Activated T-cell treated with anti-CD3 and anti-CD28 coated beads for 48 hours (primary cell): ENCODE measurements around the gene CPD.

ENCODE experiments used
- DNase-seq: peaks from one replicate; pipeline ENCODE4 v3.0.0-alpha.2; 2020; ENCODE audit warnings: low read depth

The CPD gene

DNA sequence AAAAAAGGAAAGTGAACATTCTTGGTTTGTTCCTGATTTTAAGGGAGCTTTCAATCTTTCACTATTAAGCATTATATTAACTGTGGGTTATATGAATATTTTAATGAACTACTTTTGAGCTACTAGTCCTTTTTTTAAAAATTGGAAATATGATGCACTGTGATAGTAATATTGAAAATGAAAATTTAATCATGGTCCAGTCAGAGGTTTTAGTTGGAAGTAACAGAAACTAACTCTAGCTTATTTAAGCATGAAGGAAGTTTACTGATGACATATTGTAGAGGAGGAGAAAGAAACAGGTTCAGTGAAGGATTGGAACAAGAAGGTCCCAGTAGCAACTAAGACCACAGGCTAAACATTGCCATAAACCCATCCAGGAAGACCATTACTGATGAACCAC, 24.0 kb upstream of the CPD start:
- no peak for DNase-seq

DNA sequence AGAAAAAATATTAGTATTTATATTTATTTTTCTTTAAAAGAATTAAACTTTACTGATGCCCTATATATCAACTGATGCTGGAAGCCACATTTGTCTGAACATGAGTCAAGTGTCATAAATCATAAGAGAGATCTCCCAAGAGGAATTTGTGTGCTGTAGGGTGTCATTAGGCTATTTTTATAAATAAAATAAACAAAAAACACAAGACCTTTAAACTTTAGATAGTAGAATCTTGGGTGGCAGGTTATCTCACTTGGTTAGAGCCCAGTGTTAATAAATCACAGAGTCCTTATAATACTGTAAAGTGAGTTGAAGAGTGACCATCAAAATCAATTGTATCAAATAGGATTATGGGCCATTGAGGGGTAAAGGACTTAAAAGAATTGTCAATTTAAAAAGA, 21.3 kb upstream of the CPD start:
- no peak for DNase-seq

DNA sequence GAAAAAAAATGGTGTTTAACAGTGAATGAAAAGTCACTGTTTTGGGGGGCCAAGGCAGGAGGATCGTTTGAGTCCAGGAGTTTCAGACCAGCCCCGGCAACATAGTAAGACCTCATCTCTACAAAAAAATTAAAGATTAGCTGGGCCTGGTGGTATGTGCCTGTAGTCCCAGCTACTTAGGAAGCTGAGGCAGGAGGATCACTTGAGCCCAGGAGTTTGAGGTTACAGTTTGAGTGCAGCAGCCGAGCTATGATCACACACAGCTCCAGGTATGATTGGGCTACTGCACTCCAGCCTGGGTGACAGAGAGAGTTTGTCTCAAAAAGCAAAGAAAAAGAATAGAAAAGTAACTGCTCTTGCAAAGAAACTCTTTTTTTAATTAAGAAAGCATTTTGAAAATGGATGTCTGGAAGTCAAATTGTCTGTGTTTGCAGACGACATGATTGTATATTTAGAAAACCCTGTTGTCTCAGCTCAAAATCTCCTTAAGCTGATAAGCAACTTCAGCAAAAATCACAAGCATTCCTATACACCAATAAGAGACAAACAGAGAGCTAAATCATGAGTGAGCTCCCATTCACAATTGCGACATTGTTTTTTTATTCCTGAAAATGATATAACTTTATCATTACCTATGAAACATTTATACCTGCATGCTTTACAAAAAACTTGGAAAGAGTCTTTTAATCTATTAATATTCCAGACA, 20.5 kb upstream of the CPD start:
- DNase-seq = no peak

DNA sequence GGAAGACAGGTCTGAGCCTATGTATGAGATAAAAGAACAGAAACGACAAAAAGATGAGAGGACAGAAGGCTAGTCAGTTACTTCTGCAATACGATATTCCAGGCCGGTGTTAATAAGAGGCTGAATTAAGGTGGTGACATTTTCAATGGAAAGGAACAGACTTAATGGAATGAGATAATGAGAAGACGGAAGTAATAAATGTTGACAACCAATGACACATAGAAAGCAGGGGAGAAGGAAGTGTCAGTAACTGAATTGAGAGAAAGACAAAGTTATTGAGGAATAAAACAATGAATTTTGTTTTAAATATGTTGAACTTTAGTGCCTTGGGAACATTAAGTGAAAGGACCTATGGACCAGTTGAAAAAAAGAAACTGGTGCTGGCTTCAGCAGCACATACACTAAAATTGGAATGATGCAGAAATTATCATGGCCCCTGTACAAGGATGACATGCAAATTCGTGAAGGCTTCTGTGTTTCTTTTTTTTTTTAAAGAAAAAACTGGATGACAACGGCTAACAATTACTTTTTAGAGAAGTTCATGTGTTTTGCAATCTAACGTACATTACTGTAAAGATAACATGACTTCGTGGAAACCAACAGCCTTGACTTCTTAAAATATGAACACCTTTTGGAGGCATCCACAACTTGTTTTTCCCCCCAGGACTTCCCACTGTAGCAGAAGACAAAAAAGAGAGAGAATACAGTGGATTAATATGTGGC, 18.5 kb upstream of the CPD start:
- DNase-seq = no peak

DNA sequence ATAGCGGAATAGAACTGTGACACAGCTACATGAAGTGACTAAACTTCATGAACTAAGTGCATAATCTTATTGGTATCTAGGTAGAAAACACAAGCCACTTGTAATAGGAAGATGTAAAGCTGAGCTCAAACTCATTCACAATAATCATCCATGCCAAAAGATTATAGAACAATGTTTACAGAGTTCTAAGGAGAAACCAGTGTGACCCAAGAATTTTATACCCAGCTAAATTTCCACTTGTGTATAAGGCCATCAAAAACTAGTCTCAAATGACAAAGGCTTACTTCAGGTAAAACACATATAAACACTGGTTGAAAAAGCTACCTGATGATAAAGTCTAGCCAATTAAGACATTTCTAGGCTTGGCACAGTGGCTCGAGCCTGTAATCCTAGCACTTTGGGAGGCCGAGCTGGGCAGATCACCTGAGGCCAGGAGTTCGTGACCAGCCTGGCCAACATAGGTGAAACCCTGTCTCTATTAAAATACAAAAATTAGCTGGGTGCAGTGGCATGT, 16.9 kb upstream of the CPD start:
- no peak for DNase-seq

DNA sequence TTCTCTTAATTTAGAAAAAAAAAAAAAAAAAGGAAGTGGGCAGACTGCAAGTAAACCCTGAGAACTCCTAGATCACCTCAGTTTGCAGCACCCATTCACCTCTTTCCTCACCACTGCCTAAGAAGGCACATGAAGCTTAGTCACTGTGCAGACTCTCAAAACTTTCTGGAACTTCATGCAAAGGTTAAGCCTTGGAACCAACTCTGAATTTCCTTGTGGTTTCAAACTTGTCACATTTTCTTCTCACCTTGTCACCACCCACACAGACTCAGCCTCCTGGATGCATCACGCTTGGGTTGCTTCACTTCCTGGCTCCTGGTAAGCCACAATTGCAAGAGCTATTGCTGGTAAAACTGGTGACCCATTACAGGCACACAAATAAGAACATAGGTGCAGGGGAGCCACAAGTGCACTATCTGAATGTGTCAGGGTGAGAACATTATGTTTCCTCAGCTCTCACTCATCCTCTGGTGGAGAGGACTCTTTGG, 15.0 kb upstream of the CPD start:
- peak; percentile 74 for DNase-seq

DNA sequence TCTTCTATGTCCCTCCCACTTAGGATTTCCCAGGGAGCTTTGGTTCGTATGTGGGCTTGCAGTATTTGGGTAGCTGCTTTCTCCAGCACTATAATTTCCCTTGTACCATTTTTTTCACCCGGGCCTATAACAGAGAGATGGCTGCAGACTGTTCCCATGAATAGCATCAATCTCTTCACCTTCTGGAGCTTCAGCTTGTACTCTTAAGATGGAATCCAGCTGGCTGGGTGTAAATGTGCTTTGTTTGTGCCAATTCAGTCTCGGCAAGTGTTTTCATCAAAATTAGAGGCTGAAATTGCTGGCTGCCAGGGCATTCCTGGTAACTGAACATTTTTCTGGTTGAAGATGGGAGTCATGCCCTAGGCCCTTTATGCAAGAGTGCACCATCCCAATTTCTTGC, 12.2 kb upstream of the CPD start:
- no peak for DNase-seq

DNA sequence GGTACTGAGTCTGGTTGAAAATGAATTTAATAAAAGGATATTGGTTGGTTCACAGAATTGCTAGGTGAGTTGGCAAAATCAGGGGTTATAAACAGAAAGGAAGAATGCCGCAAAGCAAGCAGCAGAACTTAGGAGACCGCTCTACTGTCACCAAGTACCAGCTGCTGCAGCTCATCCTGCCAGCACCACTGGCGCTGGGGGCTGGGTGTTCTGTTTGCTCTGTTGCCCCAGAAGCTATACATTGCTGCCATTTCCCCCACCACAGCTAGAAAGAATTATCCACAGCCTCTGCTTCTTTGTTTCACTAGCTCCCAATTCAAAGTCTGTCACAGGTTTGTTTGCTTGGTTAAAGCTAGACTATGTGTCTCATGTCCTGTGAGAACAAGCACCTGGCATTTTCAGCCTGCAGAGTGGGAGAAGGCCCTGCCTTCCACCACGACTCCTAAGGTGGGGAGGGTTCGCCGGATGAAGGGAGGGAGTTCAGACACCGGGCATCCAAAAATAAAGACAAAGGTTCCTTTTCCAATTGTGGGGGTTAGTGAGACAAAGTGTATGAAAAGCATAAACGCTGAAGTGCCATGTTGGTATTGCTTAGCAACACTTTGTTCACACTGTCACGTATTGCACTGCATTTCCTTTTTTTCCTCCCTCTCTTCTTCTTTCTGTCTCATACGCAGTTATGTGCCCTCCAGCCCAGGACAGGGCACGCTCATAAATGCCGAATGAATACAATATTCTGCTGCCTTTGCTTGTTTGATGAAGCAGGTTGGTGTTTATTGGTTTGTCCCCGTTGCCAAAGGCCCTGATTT, 9.6 kb upstream of the CPD start:
- no peak for DNase-seq

DNA sequence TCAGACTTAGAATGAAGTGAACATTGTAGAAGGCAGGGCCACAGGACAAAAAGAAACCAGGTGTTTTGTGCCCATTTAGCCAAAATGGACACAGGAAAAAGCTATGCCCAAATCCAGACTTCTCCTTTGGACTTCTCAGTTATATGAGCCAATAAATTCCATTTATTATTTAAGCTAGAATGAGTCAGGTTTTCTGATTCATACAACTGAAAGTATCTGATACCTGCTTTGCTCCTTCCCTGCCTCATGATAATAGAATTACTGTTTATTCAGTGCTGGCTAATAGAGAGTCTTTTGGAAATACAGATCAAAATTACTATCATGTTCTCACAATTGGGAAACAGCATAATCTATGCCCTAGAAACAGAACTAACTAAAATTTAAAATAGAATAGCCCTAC, 8.7 kb upstream of the CPD start:
- no peak for DNase-seq

DNA sequence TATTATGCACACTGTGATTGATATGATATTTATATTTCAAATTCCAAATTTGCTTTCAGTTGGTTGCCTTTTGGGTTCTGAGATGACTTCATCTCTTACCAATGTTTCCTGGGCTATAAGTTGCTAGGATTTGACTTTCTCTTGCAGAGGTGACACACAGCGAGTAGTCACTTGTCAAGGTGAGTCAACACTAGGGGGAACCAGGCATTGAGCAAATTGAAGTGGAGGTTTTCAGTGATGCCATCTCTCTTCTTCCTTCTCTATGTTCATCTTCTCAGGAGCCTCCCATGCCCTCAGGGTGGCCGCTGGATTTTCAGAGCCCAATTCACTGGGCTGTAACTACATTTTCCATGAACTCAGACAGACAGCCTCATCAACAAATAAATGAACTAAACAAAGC, 6.0 kb upstream of the CPD start:
- no peak for DNase-seq

DNA sequence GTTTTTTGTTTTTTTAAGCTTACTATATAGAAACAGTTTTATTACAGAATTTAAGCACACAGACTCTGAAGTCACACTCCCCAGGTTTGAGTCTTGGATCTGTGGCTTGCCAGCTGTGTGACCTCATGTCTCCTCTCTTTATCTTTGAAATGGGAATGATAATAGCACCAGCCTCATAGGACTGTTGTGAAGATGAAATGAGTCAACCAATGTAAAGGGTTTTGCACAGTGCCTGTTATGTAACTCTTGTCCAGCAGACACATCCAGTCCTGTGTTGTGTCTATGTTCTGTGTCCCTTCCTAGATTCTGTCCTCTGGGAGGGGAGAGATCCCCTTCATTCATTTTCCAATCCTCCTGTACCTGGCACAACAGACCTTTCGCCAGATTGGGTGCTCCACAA, 3.1 kb upstream of the CPD start:
- DNase-seq = no peak

DNA sequence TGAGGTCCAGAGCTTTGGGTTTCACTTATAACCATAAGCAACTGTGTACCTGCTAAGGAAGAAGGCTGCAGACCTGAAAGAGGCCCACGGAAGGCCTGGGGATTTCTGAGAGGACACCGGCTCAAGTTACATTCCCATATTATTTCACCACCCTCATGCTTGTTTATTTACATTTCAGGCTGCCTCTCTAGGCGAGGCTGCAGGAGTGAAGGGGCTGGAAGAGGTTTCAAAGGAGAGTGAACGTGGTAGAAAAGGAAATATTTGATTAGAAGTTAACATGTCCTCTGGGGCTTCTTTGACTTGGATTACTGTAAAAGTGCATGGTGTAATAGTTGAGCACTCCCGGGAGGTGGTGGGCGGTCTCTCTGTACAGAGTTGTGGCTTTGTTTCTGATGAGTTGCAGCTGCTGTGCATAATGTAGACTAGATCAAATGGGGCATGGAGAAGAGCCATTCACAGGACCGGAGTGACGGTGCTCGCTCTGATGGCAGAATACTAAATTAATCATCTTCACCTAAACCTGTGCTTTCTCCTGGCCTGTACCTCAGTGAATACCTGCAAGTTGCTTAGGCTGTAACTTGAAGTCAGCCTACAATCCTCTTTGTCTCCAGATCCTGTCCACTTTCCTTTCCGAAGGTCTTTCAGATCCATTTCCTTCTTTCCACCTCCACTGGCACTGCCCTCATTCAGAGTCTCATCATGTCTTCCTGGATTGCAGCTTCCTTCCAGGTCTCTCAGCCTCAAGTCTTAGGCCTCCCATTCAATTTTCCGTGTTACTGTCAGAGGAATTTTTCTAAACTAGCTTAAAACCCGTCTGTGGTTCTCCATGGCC, 1.9 kb upstream of the CPD start:
- DNase-seq = peak; percentile 57

DNA sequence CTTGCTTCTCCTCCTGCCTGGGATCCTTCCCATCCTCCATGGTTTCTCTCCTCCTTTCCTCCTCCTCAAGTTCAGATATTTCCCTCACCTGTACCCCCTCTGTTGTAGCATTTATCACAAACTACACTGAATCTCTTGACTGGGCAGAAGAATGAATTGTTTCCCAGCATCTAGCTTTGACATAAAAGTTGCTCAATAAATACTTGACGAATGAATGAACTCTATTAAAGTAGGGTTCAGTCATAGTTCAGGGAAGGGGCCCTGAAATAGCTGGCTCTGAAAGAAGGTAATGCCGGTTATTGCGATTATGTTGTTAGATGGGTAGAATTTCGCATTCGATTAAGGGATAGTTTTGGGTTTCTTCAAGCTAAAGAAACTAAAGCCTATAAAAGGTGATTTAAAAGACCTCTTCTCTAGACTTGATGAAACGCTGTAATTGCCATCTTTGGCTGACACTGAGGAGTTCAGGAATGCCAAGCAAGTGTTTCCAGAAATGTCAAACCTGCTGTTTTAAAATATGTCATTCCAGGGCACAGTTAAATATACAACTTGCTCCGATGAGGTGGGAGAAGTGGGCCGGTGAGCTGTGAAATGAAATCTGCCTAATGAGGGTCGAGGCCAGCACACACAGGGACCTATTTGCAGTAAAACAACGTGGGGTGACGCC, 1.0 kb upstream of the CPD start:
- DNase-seq = no peak

DNA sequence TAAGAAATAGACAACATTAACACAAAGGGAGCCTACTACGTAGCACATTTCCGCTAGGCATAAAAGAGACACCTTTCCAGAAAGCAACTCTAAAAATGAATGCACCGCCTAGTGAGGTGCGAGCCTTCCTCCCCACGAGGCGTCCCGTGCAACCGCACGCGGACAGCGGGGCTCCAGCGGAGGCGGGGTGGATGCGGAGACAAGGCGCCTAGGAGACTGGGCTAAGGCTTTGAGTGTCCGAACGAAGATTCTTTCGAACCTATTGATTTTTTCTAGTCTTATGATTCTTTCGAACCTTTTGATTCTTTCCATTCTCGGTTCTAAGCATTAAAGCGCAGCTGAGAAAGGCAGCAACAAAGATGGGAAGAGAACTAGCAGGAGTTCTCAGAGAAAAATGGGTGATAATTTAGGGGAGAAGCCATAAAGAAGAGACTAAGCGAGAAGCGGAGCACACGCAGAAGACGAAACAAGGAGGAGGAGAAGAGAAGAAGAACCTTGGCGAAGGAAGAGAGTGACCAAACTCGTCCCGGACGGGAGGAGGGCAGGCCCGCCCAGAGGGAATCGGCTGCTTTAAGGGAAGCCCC, 394 bp upstream of the CPD start:
- DNase-seq = peak; percentile 46

DNA sequence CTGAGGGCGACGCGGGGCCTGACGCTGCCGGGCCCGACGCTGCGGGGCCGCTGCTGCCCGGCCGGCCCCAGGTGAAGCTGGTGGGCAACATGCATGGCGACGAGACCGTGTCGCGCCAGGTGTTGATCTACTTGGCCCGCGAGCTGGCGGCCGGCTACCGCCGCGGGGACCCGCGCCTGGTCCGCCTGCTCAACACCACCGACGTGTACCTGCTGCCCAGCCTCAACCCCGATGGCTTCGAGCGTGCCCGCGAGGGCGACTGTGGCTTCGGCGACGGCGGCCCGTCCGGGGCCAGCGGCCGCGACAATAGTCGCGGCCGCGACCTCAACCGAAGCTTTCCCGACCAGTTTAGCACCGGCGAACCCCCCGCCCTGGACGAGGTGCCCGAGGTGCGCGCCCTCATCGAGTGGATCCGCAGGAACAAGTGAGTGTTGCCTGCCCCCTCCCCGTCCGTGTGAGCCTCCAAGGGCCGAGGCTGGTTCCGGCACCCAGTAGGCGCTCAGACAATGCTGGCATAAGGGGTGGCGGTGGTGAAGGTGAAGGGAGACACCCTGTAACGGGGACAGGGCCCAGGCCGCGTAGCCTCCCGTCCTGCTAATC, 676 bp downstream of the CPD start:
- DNase-seq = peak; percentile 27

DNA sequence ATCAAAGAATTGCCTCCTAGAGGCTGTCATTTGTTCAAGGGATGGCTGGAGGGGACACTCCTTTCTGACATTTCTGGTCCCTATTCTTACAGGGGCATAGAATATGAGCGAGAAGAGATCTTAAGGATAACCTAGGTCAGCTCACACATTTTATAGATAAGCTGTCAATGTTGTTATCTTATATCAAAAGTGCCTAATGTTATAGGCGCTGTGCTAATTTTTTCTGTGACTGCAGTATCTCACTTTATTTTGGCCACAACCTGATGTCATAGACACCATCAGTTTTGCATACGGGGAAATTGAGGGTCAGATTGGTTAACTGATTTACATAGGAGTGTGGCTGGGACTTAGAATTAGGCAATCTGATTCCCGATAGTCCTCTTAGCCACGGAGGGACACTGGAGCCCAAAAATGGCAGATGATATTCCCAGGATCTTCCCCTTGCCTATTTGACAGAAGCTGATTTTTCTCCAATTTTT, 1.2 kb downstream of the CPD start:
- no peak for DNase-seq

DNA sequence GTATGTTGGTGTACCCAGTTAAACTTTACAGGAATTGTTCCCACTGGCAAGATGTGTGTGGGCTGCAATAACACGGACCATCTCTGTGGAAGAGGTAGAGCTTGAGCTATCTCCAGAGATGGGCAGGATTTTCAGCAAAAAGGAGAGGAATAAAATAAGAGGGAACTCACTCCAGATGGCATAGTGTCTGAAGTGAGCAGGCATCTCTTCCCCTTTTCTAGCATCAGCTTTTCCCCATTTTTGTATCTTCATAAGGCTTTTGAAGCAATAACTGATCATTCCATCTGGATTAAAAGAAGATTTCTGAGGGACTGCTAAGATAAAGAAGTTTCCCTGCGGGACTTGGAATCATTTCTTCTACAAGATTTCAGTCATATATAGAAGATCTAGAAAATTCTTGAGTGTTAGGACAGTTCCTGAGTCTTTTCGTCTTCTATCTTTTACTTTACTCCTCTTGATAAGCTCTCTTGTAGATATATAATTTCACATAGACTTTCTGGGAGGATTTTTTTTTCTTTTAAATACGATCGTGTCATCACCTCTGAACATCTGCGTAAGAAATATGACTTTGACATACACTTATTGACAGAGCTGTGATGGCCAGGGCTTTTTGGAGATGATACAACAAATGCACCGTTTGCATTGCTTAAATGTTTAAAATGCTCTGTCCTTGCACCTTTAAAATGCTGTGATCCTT, 2.1 kb downstream of the CPD start:
- DNase-seq = no peak

DNA sequence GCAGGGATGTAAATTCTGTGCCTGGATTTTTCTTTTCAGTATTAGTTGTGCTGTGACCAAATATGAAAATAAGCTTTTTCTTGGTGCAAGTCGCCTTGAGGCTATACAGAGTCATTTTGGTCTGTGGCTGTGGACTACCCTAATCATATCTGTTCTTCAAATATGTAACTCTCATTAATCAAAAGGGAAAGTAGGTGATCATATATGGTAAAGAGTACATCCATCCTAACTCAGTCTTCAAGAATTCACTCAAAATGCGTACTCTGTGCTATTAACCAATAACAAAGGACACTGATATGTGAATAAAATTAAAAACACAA, 2.6 kb downstream of the CPD start:
- no peak for DNase-seq

DNA sequence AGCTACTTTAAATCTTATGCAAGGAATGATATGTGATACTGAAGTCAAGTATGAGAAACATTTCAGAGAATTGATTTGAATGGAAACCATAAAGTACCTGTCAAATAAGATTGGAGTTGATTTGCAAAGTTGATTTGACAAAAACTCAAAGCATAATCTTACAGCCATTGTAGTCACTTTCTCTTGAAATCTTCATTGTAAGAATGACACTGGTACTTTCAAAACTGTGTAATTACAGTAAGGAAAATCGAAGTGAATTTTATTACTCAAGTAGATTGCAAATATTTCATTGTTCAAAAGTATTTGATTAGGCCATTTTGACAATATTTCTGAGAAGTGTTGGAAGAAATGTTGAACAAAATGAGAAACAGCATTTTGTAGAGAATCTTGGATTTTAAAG, 3.6 kb downstream of the CPD start:
- no peak for DNase-seq
